ENCODE data around the gene FRYL.
"Not testable (repeated sequence)": the region's sequence is repeated elsewhere in the genome, so short reads cannot be mapped to it uniquely, and the experiment has no call there.

FRYL gene

GRCh38 chr4:48779998-48780864, at the start of gene FRYL:
Gene FRYL (minus strand): TSS chr4:48780279. CDS start chr4:48634410, 145,869 bp downstream.
- peak; percentile 41 for DNase-seq (ENCODE audit: insufficient read length, low spot score)
- TF ChIP-seq, protein P1, sequence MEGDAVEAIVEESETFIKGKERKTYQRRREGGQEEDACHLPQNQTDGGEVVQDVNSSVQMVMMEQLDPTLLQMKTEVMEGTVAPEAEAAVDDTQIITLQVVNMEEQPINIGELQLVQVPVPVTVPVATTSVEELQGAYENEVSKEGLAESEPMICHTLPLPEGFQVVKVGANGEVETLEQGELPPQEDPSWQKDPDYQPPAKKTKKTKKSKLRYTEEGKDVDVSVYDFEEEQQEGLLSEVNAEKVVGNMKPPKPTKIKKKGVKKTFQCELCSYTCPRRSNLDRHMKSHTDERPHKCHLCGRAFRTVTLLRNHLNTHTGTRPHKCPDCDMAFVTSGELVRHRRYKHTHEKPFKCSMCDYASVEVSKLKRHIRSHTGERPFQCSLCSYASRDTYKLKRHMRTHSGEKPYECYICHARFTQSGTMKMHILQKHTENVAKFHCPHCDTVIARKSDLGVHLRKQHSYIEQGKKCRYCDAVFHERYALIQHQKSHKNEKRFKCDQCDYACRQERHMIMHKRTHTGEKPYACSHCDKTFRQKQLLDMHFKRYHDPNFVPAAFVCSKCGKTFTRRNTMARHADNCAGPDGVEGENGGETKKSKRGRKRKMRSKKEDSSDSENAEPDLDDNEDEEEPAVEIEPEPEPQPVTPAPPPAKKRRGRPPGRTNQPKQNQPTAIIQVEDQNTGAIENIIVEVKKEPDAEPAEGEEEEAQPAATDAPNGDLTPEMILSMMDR (IDR thresholded peaks at IDR 0.05; ENCODE audit: insufficient read depth, missing control alignments), result no peak
- FAIRE-seq, result peak; percentile 66

GRCh38 chr4:48827622-48828021, 47.5 kb upstream of the FRYL start:
- FAIRE-seq, result no peak
- TF ChIP-seq, protein P1 (IDR thresholded peaks at IDR 0.05; ENCODE audit: insufficient read depth, missing control alignments), result no peak
- DNase-seq (ENCODE audit: insufficient read length, low spot score), result no peak

- FAIRE-seq, result not testable (repeated sequence)
Observed at GRCh38 chr4:48821431-48821830, 41.4 kb upstream of the FRYL start.

DNA sequence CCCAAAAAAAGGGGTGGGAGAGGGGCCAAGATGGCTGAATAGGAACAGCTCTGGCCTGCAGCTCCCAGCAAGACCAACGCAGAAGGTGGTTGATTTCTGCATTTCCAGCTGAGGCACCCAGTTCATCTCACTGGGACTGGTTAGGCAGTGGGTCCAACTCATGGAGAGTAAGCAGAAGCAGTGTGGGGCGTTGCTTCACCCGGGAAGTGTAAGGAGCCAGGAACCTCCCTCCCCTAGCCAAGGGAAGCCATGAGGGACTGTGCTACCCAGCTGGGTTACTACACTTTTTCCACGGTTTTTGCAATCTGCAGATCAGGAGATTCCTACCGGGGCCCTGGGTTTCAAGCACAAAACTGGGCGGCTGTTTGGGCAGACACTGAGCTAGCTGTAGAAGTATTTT, 36.9 kb upstream of the FRYL start:
- TF ChIP-seq, protein P1 (IDR thresholded peaks at IDR 0.05; ENCODE audit: insufficient read depth, missing control alignments), result no peak
- no peak for DNase-seq (ENCODE audit: insufficient read length, low spot score)
- no peak for FAIRE-seq

More at GRCh38 chr4:48821431-48821830, 41.4 kb upstream of the FRYL start:
- not testable (repeated sequence) for DNase-seq (ENCODE audit: insufficient read length, low spot score)

GRCh38 chr4:48816297-48816696, 36.2 kb upstream of the FRYL start:
- DNase-seq (ENCODE audit: insufficient read length, low spot score); FAIRE-seq: not testable (repeated sequence)

DNA sequence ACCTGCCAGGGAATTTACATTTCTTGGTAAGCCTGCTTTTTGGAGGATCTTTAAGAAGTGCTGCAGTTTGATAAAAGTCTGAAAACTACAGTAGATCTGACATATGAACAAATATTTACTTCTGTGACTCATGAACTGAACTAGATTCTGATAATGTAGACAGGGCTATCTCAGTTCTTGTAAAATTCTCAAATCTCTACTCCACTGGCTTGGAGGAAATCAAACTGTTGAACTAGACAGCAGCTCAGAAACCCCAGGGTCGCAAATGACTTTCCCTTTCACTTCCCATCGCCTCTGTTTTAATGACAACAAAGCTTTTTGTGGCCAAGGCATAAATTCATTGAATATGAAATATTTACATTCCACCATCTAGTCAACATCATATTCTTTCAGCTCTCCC, 35.4 kb upstream of the FRYL start:
- FAIRE-seq, result no peak
- TF ChIP-seq, protein P1 (IDR thresholded peaks at IDR 0.05; ENCODE audit: insufficient read depth, missing control alignments), result no peak
- no peak for DNase-seq (ENCODE audit: insufficient read length, low spot score)

DNA sequence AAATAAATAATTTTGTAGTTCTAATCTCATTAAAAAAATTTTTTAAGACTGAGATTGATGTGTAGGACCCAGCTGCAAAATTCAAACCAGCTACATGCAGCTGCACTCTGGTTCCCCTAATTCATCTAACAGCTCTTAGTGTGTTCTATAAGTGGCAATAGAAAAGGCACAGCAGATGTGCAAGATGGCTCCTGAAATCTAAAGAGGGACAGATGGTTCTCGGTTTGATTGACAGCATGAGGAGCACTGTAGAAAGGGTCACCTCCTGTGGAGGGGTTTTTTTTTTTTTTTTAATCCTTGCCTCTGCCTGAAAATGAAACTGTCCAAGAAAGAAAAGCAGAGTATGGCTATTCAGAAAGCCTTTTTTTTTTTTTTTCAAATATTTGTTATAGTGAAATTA, 33.9 kb upstream of the FRYL start:
- FAIRE-seq, result peak; percentile 70
- DNase-seq (ENCODE audit: insufficient read length, low spot score), result peak; percentile 27

GRCh38 chr4:48812866-48813265, 32.8 kb upstream of the FRYL start:
- TF ChIP-seq, protein P1 (IDR thresholded peaks at IDR 0.05; ENCODE audit: insufficient read depth, missing control alignments), result no peak
- FAIRE-seq (no peak), DNase-seq (ENCODE audit: insufficient read length, low spot score) (no peak)

More for the DNA sequence above, 33.9 kb upstream of the FRYL start:
- TF ChIP-seq, protein P1 (IDR thresholded peaks at IDR 0.05; ENCODE audit: insufficient read depth, missing control alignments), result no peak
